ENCODE measurements around the gene TAF10.

TAF10 gene

DNA sequence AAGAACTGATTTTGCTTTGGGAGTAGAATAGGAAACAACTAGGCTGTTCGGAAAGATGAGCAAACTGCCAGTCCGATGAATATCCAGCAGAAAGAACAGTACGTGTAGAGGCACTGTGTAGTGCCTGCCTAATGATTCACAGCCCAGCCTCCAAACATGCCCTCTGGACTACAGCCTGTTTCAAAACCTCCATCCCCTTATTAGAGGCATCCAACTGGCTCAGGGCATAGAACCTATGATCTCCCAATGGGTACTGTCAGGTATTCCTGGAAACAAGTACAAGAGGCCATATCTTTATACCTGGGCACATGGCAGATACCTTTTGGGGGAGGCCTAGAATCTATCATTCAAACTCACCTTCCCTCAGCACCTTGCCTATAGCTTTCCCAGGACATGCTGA lies 13.5 kb downstream of the TAF10 start:
- H3K36me3 Mint-ChIP-seq = peaks cover 58% of the 10 kb centered on the region
- no peak overlapping the region for H3K27ac Mint-ChIP-seq
- H3K4me3 Mint-ChIP-seq = no peak overlapping the region
- ATAC-seq = no peak
- H3K4me1 Mint-ChIP-seq = peaks cover 18% of the 10 kb centered on the region
- no peaks in the 10 kb centered on the region for H3K27me3 Mint-ChIP-seq
- H3K9me3 Mint-ChIP-seq = no peaks in the 10 kb centered on the region

DNA sequence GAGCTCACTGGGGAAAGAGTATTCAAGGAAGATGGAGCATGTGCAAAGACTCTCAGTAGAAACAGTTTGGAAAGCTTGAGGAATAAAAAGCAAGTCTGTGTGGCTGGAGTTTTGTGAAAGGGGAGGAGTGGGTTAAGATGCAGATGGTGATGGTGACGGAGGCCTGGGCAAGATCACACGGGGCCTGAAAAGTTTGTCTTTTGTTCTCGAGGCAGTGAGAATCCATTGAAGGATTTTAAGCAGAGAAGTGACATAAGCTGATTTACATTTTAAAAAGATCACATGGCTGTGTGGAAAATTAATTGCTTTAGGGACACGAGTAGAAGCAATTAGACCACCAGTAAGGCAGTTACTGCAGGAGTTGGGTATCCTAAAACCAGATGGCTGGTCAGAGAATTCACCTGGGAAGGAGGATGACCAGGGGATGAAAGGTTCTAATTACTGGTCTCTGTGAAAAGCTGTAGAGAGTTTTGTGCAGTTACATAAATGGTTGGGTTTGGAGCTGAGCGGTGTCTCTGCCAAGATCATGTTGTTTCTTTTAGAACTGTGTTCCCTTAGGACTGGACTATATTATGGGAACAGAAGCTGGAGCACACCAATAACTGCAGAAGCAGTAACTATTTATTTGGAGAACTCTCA lies 15.7 kb downstream of the TAF10 start:
- H3K36me3 Mint-ChIP-seq = peaks cover 67% of the 10 kb centered on the region
- ATAC-seq = no peak
- no peak overlapping the region for H3K27ac Mint-ChIP-seq
- H3K27me3 Mint-ChIP-seq = no peaks in the 10 kb centered on the region
- no peaks in the 10 kb centered on the region for H3K9me3 Mint-ChIP-seq
- no peak overlapping the region for H3K4me3 Mint-ChIP-seq
- H3K4me1 Mint-ChIP-seq = peaks cover 18% of the 10 kb centered on the region

DNA sequence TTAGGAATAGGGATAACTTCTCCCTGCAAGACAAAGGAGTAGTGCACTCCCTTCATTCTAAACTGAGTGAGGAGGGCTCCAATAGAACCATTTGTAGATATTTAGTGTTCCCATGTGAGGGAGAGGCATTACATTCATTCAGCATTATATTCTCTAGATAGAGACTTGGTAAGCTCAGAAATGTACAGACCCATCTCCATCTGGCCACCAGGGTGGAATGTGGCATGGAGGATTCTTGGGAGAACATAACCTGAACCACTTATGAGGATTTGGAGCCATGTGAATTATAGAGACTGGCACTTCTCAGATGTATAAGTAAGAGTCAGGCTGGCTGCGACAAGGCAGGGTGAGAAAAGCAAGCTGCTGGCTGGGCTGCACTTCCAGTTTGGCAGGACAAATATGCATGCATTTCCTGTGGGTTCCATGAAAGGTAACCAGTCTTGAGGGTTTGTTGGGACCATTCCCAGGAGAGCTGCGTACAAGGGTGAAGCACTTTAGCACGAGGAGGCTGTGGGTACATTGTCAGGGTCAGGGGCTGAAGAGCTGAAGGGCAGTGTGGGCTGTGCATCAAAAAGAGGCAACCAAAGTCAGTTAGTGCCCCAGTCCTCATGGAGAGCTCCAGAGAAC lies 17.8 kb downstream of the TAF10 start:
- Mint-ChIP-seq H3K27ac (no peak overlapping the region), H3K4me1 (peaks cover 15% of the 10 kb centered on the region)

DNA sequence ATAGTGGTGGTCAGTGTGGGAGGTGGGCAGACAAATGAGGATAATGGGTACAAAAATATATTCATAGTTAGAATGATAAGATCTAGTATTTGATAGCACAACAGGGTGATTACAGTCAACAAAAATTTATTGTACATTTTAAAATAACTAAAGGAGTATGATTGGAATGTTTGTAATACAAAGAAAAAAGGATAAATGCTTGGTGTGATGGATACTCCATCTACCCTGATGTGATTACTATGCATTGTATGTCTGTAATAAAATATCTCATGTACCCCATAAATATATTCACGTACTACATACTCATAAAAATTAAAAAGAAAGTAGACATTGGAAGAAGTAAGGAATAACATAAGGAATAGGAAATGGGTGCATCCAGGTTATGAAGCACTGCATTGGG lies 24.0 kb downstream of the TAF10 start:
- peaks cover 72% of the 10 kb centered on the region for H3K36me3 Mint-ChIP-seq
- no peak overlapping the region for H3K27ac Mint-ChIP-seq
- H3K4me1 Mint-ChIP-seq = no peaks in the 10 kb centered on the region

More for the DNA sequence above, 17.8 kb downstream of the TAF10 start:
- H3K36me3 Mint-ChIP-seq = peaks cover 69% of the 10 kb centered on the region
- no peak overlapping the region for H3K4me3 Mint-ChIP-seq
- no peaks in the 10 kb centered on the region for H3K9me3 Mint-ChIP-seq
- no peaks in the 10 kb centered on the region for H3K27me3 Mint-ChIP-seq
- ATAC-seq = no peak

DNA sequence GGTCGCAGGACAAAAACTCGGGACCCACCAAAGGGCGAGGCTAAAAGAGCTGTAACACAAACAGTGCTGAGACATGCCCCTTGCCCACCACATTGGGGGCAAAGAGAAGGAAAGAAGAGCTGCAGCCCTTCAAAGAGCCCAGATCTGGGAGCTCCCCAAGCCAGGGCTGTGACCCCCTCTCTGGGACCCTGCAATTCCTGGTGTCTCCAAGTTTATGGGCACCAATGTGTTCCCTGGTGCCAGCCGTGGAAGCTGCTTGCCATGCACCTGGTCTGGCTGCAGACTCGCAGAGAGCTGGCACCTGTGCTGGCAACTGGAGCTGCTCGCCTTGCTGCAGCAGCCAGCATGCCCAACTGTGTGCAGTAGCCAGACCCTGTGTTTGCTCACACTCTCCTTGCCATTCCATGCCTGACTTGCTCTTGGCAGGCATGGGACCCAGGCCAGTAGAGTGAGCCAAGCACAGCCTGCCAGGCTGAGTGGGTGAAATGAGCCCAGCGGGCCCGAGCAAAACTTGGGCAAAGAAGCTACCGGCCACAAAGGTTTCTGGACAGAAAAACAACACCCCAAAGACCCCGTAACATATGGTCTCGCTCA lies 24.6 kb downstream of the TAF10 start:
- no peaks in the 10 kb centered on the region for H3K4me1 Mint-ChIP-seq
- H3K36me3 Mint-ChIP-seq = peaks cover 75% of the 10 kb centered on the region
- peaks cover 13% of the 10 kb centered on the region for H3K9me3 Mint-ChIP-seq
- H3K4me3 Mint-ChIP-seq = no peak overlapping the region
- no peak for ATAC-seq
- H3K27me3 Mint-ChIP-seq = no peaks in the 10 kb centered on the region
- no peak overlapping the region for H3K27ac Mint-ChIP-seq

More for the DNA sequence above, 24.0 kb downstream of the TAF10 start:
- Mint-ChIP-seq H3K4me3 (no peak overlapping the region), H3K27me3 (no peaks in the 10 kb centered on the region), H3K9me3 (peaks cover 10% of the 10 kb centered on the region)
- ATAC-seq = no peak

DNA sequence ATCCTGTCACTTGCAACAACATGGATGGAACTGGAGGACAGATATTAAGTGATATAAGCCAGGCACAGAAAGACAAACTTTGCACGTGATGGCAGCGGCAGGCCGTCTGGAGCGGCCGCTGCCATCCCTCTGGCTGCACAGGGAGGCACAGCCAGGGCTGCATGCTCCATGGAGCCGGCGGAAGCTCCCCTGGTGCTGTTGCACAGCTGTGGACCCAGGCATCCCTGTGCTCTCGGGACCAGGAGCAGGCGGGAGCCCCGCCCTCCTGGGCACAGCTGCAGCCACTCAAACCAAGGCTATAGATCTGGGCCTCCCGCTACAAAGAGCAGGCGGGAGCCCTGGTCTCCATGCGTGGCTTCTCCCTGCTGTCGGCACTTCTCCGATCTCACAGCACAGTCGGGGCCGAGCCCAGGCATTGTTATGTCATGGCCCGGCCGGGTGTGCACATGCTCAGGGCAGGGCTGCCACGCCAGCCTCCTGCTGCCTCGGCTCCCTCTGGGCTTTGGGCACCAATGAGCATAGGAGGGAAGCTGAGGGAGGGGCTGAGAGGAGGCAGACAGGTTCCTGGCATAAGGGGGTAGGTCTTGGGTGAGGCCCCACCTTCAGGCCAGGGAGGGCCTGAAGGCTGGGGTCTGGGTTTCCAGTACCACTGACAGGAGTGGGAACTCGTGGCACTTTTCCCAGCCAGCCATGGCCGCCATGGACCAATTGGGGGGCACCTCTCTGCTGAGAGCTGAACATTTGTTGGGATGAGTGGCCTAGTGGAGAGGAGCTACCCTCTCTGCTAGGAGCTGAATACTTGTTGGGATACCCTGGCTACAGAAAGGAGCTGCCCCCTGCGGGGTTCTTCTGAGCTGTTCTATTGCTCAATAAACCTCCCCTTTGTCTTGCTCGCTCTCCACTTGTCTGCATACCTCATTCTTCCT lies 25.3 kb downstream of the TAF10 start:
- peaks cover 16% of the 10 kb centered on the region for H3K9me3 Mint-ChIP-seq
- H3K27me3 Mint-ChIP-seq = no peaks in the 10 kb centered on the region
- H3K36me3 Mint-ChIP-seq = peaks cover 75% of the 10 kb centered on the region
- H3K4me3 Mint-ChIP-seq = no peak overlapping the region
- peaks cover 5% of the 10 kb centered on the region for H3K4me1 Mint-ChIP-seq
- ATAC-seq = no peak
- no peak overlapping the region for H3K27ac Mint-ChIP-seq

DNA sequence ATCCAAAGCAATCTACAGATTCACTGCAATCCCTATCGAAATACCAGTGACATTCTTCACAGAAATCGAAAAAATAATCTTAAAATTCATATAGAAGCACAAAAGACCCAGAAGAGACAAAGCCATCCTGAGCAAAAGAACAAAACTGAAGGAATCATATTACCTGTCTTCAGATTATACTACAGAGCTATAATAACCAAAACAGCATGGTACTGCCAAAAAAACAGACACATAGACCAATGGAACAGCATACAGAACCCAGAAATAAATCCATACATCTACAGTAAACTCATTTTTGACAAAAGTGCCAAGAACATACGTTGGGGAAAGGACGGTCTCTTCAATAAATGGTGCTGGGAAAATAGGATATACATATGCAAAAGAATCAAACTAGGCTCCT lies 27.5 kb downstream of the TAF10 start:
- Mint-ChIP-seq H3K4me3 (no peak overlapping the region), H3K27me3 (no peaks in the 10 kb centered on the region), H3K36me3 (peaks cover 81% of the 10 kb centered on the region), H3K27ac (no peak overlapping the region), H3K9me3 (peaks cover 16% of the 10 kb centered on the region), H3K4me1 (peaks cover 5% of the 10 kb centered on the region)
- no peak for ATAC-seq

DNA sequence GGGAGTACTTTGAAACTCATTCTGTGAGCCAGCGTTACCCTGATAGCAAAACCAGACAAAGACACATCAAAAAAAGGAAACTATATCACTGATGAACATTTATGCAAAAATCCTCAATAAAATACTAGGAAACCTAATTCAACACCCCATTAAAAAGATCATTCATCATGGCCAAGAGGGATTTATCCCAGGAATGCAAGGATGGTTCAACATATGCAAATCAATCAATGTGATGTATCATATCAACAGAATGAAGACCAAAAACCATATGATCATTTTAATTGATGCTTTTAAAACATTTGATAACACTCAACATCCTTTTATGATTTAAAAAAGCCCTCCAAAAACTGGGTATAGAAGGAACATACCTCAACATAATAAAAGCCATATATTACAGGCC lies 28.4 kb downstream of the TAF10 start:
- H3K27ac Mint-ChIP-seq = no peak overlapping the region
- H3K36me3 Mint-ChIP-seq = peaks cover 82% of the 10 kb centered on the region
- no peak overlapping the region for H3K4me3 Mint-ChIP-seq
- ATAC-seq = no peak
- H3K27me3 Mint-ChIP-seq = no peaks in the 10 kb centered on the region
- peaks cover 16% of the 10 kb centered on the region for H3K9me3 Mint-ChIP-seq
- H3K4me1 Mint-ChIP-seq = peaks cover 6% of the 10 kb centered on the region

DNA sequence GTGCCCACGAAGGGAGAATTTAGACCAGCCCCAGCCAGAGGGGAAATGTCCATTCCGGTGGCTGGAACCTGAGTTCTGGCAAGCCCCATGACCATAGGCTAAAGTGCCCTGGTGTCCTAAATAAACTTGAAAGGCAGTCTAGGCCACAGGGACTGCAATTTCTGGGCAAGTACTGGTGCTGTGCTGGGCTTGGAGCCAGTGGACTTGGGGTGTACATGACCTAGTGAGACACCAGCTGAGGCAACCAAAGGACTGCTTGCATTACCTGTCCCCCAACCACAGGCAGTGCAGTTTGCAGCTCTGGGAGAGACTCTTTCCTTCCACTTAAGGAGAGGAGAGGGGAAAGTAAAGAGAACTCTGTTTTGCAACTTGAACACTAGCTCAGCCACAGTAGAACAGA lies 32.3 kb downstream of the TAF10 start:
- Mint-ChIP-seq H3K27ac (no peak overlapping the region), H3K4me1 (peaks cover 12% of the 10 kb centered on the region)

DNA sequence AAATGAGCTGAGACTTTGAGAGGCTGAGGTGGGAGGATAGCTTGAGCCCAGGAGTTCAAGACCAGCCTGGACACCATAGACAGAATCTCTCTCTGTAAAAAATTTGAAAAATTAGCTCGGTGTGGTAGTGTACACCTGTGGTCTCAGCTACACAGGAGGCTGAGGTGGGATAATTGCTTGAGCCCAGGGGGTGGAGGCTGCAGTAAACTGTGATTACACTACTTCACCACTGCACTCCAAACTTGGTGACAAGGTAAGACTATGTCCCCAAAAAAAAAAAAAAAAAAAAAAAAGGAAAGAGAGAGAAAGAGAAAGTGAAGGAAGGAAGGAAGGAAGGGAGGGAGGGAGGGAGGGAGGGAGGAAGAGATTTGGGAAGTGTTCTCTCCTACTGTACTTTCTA lies 33.9 kb downstream of the TAF10 start:
- no peaks in the 10 kb centered on the region for H3K27me3 Mint-ChIP-seq
- peaks cover 7% of the 10 kb centered on the region for H3K9me3 Mint-ChIP-seq
- H3K4me3 Mint-ChIP-seq = no peak overlapping the region
- H3K4me1 Mint-ChIP-seq = peaks cover 12% of the 10 kb centered on the region
- no peak overlapping the region for H3K27ac Mint-ChIP-seq
- ATAC-seq = no peak
- H3K36me3 Mint-ChIP-seq = peaks cover 52% of the 10 kb centered on the region

More for the DNA sequence above, 32.3 kb downstream of the TAF10 start:
- H3K27me3 Mint-ChIP-seq = no peaks in the 10 kb centered on the region
- H3K36me3 Mint-ChIP-seq = peaks cover 61% of the 10 kb centered on the region
- no peak for ATAC-seq
- H3K4me3 Mint-ChIP-seq = no peak overlapping the region
- H3K9me3 Mint-ChIP-seq = peaks cover 15% of the 10 kb centered on the region

DNA sequence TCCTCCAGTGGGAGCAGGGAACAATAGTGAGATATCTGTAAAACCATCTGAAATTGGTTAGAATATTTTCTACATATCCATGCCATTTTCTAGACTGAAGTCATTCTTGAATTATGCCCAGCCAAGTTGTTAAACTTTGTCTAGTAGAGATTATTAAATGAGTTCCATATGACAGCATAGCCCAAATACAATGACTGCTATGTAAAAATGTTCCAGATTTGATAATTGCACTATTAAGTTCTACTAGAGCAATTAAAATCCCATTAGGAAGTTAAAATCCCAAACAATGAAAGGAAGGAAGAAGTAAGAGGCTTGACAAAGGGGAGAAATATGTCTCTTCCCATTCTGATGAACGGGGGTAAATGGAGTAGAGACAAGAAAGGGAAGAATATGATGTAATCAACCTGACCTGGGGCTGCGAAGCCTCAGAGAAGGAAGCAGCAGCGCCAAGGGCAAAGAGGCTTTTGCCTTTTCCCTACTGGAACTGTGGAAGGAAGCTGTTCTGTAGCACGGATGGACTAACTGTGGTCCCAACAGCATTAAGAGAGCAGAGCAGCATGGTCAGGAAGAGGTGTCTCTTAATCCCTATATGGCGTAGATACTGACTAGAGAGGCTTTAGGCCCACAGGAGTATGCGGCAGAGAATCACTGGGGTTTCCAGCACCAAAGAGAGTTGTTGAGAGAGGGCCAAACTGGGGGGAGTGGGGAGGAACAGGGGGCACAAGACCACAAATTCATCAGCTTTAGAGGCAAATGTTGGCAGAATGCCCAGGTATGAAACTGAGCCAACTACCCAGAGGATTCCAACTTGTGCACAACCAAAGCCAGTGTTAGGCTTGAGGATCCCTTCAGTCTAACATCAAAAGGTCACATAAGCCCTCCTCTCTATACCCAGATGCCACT lies 35.3 kb downstream of the TAF10 start:
- Mint-ChIP-seq H3K36me3 (peaks cover 51% of the 10 kb centered on the region), H3K27me3 (no peaks in the 10 kb centered on the region), H3K9me3 (no peaks in the 10 kb centered on the region), H3K4me3 (no peak overlapping the region), H3K27ac (no peak overlapping the region), H3K4me1 (peaks cover 6% of the 10 kb centered on the region)
- no peak for ATAC-seq

DNA sequence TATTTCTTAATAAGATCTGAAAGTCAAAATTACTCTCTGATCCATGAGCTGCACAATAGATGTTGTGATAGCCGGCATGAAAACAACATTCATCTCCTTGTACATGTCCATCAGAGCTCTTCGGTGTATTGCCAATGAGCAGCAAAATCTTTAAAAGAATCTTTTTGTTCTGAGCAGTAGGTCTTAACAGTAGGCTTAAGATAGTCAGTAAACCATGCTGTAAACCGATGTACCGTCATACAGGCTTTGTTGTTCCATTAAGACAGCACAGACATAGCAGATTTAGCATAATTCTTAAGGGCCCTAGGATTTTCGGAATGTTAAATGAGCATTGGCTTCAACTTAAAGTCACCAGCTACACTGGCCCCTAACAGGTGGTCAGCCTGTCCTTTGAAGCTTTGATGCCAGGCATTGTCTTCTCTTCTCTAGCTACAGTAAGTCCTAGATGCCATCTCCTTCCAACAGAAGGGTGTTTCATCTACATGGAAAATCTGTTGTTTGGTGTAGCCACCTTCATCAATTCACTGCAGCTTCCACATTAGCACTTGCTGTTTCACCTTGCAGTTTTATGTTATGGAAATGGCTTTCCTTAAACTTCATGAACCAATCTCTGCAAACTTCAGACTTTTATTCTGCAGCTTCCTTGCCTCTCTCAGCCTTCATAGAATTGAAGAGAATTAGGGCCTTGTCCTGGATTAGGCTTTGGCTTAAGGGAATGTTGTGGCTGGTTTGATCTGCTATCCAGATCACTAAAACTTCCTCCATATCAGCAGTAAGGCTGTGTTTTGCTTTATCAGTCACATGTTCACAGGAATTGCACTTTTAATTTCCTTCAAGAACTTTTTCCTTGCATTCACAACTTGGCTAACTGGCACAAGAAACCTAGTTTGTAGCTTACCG lies 37.0 kb downstream of the TAF10 start:
- H3K27ac Mint-ChIP-seq = no peak overlapping the region
- no peaks in the 10 kb centered on the region for H3K27me3 Mint-ChIP-seq
- peaks cover 47% of the 10 kb centered on the region for H3K36me3 Mint-ChIP-seq
- H3K4me3 Mint-ChIP-seq = no peak overlapping the region
- no peak for ATAC-seq
- H3K4me1 Mint-ChIP-seq = peaks cover 6% of the 10 kb centered on the region
- H3K9me3 Mint-ChIP-seq = no peaks in the 10 kb centered on the region

DNA sequence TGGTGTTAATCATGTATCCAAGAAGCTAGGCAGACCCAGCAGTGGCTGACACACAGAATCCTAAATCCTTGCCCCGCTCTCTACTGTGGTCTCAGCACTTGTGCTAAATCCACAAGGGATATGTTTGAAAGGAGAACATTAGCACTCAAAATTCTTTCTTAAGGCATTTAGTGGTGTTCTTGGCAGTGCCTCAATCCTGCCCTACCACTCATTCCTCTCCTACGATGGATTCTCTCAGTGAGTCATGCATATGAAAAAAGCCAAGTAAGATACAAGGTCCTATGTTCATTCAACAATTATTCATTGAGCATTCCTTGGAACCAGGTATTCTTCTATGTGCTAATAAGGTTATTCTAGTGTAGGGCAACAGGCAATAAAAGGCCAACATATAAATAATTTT lies 39.8 kb downstream of the TAF10 start:
- Mint-ChIP-seq H3K36me3 (peaks cover 53% of the 10 kb centered on the region), H3K9me3 (no peaks in the 10 kb centered on the region), H3K27me3 (no peaks in the 10 kb centered on the region), H3K27ac (no peak overlapping the region), H3K4me3 (no peak overlapping the region), H3K4me1 (peaks cover 5% of the 10 kb centered on the region)
- no peak for ATAC-seq
